GM23248 (cell line): ENCODE data around the gene NQO1.

Experiments
- EZH2 ChIP-seq: fragments of 200-600 bp; sonication (generic); IDR thresholded peaks from 2 replicates; pipeline ENCODE4 v1.6.1; 2018; ENCODE audit warnings: antibody characterized with exemption, mild to moderate bottlenecking; ENCODE audit not compliant: insufficient read depth, poor library complexity, severe bottlenecking
- EZH2phosphoT487 ChIP-seq: fragments of 200-600 bp; sonication (generic); IDR thresholded peaks from 2 replicates; pipeline ENCODE4 v1.6.1; 2018; ENCODE audit warnings: antibody characterized with exemption, moderate library complexity, mild to moderate bottlenecking, low read depth; ENCODE audit not compliant: insufficient read depth

DNA sequence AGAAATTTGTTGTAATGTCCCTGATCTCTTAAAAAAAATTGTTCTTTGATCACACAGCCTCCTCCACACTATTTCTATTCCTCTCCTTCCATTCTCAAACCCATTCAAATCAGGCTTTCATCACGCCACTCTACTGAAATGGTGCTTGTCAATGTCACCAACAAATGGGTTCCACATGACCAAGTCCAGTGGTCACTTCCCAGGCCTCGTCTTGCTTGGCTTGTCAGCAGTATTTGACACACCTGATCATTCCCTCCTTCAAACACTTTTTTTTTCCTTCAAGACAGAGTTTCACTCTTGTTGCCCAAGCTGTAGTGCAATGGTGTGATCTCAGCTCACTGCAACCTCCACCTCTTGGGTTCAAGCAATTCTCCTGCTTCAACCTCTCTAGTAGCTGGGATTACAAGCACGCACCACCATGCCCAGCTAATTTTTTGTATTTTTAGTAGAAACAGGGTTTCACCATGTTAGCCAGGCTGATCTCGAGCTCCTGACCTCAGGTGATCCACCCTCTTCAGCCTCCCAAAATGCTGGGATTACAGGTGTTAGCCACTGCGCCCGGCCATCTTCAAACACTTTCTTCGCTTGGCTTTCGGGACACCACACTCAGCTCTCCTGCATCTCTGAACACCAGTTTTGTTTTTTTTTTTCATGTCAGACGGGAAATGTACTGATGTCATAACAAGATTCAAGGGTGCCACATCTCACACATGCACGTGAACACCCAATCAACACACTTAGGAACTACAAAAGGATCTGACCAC, 18.3 kb downstream of the NQO1 start:
- TF ChIP-seq EZH2phosphoT487: no peak
- TF ChIP-seq EZH2: no peak
